ENCODE data around the gene NLRP11.
"Not testable (repeated sequence)": the region's sequence is repeated elsewhere in the genome, so short reads cannot be mapped to it uniquely, and the experiment has no call there.

NLRP11 gene

GRCh38 chr19:55809381-55810058 lies 22.3 kb downstream of the NLRP11 start:
- Histone ChIP-seq H3K4me3 (no peak overlapping the region), H3K36me3 (no peaks in the 10 kb centered on the region), H3K9me3 (replicated peaks in 1 of 11) (peaks cover 2 to 34% (median 17%) of the 10 kb centered on the region in 11 experiments; a peak in 15 of 22 replicates), H3K27me3 (no peaks in the 10 kb centered on the region), H3K4me1 (no peaks in the 10 kb centered on the region), H4K20me1 (no peaks in the 10 kb centered on the region), H3K9ac (no peak overlapping the region), H3K4me2 (peak overlapping the region in 2 of 11 experiments; percentile 1 to 48; a peak in 2 of 22 replicates), H3K27ac (no peak overlapping the region)
- TF ChIP-seq Cebpa-rat (IDR thresholded peaks at IDR 0.05), result no peak

- Histone ChIP-seq H3K9me3 (replicated peaks in 1 of 11) (peaks cover 0 to 13% (median 6%) of the 10 kb centered on the region in 11 experiments; a peak in 10 of 22 replicates), H4K20me1 (no peaks in the 10 kb centered on the region), H3K4me3 (no peak overlapping the region), H3K9ac (no peak overlapping the region), H3K27me3 (no peaks in the 10 kb centered on the region), H3K4me1 (no peaks in the 10 kb centered on the region), H3K27ac (no peak overlapping the region), H3K36me3 (no peaks in the 10 kb centered on the region), H3K4me2 (no peak overlapping the region)
- no peak for TF ChIP-seq Cebpa-rat (IDR thresholded peaks at IDR 0.05)
Observed at GRCh38 chr19:55802281-55802680, 29.5 kb downstream of the NLRP11 start.

- H3K4me3 ChIP-seq, result no peak overlapping the region
- no peaks in the 10 kb centered on the region for H3K27me3 ChIP-seq
- H3K9me3 ChIP-seq (replicated peaks in 1 of 11), result peaks cover 0 to 13% (median 6%) of the 10 kb centered on the region in 11 experiments; a peak in 10 of 22 replicates
- no peak overlapping the region for H3K4me2 ChIP-seq
- no peak overlapping the region for H3K27ac ChIP-seq
- no peak overlapping the region for H3K9ac ChIP-seq
- H3K36me3 ChIP-seq, result no peaks in the 10 kb centered on the region
- no peak for TF ChIP-seq Cebpa-rat (IDR thresholded peaks at IDR 0.05)
- no peaks in the 10 kb centered on the region for H4K20me1 ChIP-seq
- no peaks in the 10 kb centered on the region for H3K4me1 ChIP-seq
Observed at GRCh38 chr19:55801416-55801815, 30.4 kb downstream of the NLRP11 start.

- no peaks in the 10 kb centered on the region for H3K27me3 ChIP-seq
- no peaks in the 10 kb centered on the region for H4K20me1 ChIP-seq
- H3K9me3 ChIP-seq (replicated peaks in 1 of 11), result no peaks in the 10 kb centered on the region; a peak in 1 of 22 replicates
- no peak overlapping the region for H3K4me3 ChIP-seq
- no peaks in the 10 kb centered on the region for H3K36me3 ChIP-seq
- H3K4me2 ChIP-seq, result no peak overlapping the region
- no peak overlapping the region for H3K27ac ChIP-seq
- TF ChIP-seq Cebpa-rat (IDR thresholded peaks at IDR 0.05), result no peak
- no peak overlapping the region for H3K9ac ChIP-seq
- H3K4me1 ChIP-seq, result no peaks in the 10 kb centered on the region
Observed at GRCh38 chr19:55795021-55795420, 36.8 kb downstream of the NLRP11 start.

GRCh38 chr19:55781112-55781511 lies 50.7 kb downstream of the NLRP11 start:
- TF ChIP-seq Cebpa-rat (IDR thresholded peaks at IDR 0.05), result no peak

GRCh38 chr19:55778331-55778730 lies 53.5 kb downstream of the NLRP11 start:
- Histone ChIP-seq H3K4me1 (no peaks in the 10 kb centered on the region), H3K4me3 (no peak overlapping the region), H3K27ac (no peak overlapping the region), H3K36me3 (no peaks in the 10 kb centered on the region), H3K9me3 (replicated peaks in 1 of 11) (no peaks in the 10 kb centered on the region), H3K4me2 (no peak overlapping the region), H4K20me1 (no peaks in the 10 kb centered on the region), H3K9ac (no peak overlapping the region), H3K27me3 (no peaks in the 10 kb centered on the region)
- no peak for TF ChIP-seq Cebpa-rat (IDR thresholded peaks at IDR 0.05)

More at GRCh38 chr19:55781112-55781511, 50.7 kb downstream of the NLRP11 start:
- no peak overlapping the region for H3K4me3 ChIP-seq
- H3K4me1 ChIP-seq, result no peaks in the 10 kb centered on the region
- H3K4me2 ChIP-seq, result no peak overlapping the region
- H4K20me1 ChIP-seq, result no peaks in the 10 kb centered on the region
- no peaks in the 10 kb centered on the region for H3K27me3 ChIP-seq
- H3K9ac ChIP-seq, result no peak overlapping the region
- H3K9me3 ChIP-seq (replicated peaks in 1 of 11), result no peaks in the 10 kb centered on the region
- no peaks in the 10 kb centered on the region for H3K36me3 ChIP-seq
- H3K27ac ChIP-seq, result no peak overlapping the region

- Histone ChIP-seq H3K9ac (no peak overlapping the region), H3K4me3 (no peak overlapping the region), H4K20me1 (no peaks in the 10 kb centered on the region), H3K27ac (no peak overlapping the region), H3K27me3 (no peaks in the 10 kb centered on the region), H3K9me3 (replicated peaks in 1 of 11) (no peaks in the 10 kb centered on the region), H3K4me1 (no peaks in the 10 kb centered on the region), H3K4me2 (no peak overlapping the region), H3K36me3 (no peaks in the 10 kb centered on the region)
- TF ChIP-seq Cebpa-rat (IDR thresholded peaks at IDR 0.05), result no peak
Observed at GRCh38 chr19:55777528-55777927, 54.3 kb downstream of the NLRP11 start.

GRCh38 chr19:55769632-55770031 lies 62.2 kb downstream of the NLRP11 start:
- not testable (repeated sequence) for H3K9me3 ChIP-seq (replicated peaks in 1 of 11); H4K20me1 ChIP-seq; H3K4me1 ChIP-seq; H3K27ac ChIP-seq; H3K36me3 ChIP-seq; H3K27me3 ChIP-seq; H3K4me2 ChIP-seq; H3K9ac ChIP-seq; H3K4me3 ChIP-seq

GRCh38 chr19:55768818-55769217 lies 63.0 kb downstream of the NLRP11 start, which contains the start of gene RFPL4AL1:
Gene RFPL4AL1 (plus strand): TSS chr19:55769118. CDS start chr19:55771805, 2,687 bp downstream.
- not testable (repeated sequence) for H3K4me3 ChIP-seq; H3K9ac ChIP-seq; H3K4me1 ChIP-seq; H3K4me2 ChIP-seq; H4K20me1 ChIP-seq; H3K27ac ChIP-seq; H3K27me3 ChIP-seq; H3K36me3 ChIP-seq; H3K9me3 ChIP-seq (replicated peaks in 1 of 11)

- H4K20me1 ChIP-seq, result no peaks in the 10 kb centered on the region
- H3K4me1 ChIP-seq, result no peaks in the 10 kb centered on the region
- no peak overlapping the region for H3K27ac ChIP-seq
- TF ChIP-seq Cebpa-rat (IDR thresholded peaks at IDR 0.05), result no peak
- no peaks in the 10 kb centered on the region for H3K9me3 ChIP-seq (replicated peaks in 1 of 11)
- no peaks in the 10 kb centered on the region for H3K27me3 ChIP-seq
- no peak overlapping the region for H3K9ac ChIP-seq
- H3K4me2 ChIP-seq, result no peak overlapping the region
- no peaks in the 10 kb centered on the region for H3K36me3 ChIP-seq
- no peak overlapping the region for H3K4me3 ChIP-seq
Observed at GRCh38 chr19:55766466-55766865, 65.3 kb downstream of the NLRP11 start.

GRCh38 chr19:55758797-55759196 lies 73.0 kb downstream of the NLRP11 start, which contains the start of gene RFPL4A:
Gene RFPL4A (plus strand): TSS chr19:55759097. CDS start chr19:55761801, 2,704 bp downstream.
- H3K36me3 ChIP-seq; H4K20me1 ChIP-seq; H3K4me2 ChIP-seq; H3K27ac ChIP-seq; H3K4me1 ChIP-seq; H3K4me3 ChIP-seq; H3K9me3 ChIP-seq (replicated peaks in 1 of 11); H3K27me3 ChIP-seq; H3K9ac ChIP-seq: not testable (repeated sequence)

GRCh38 chr19:55756808-55757207 lies 75.0 kb downstream of the NLRP11 start:
- H4K20me1 ChIP-seq; H3K27ac ChIP-seq; H3K36me3 ChIP-seq; H3K4me3 ChIP-seq; H3K4me2 ChIP-seq; H3K9me3 ChIP-seq (replicated peaks in 1 of 11); H3K27me3 ChIP-seq; H3K9ac ChIP-seq; H3K4me1 ChIP-seq: not testable (repeated sequence)

Measured in BLaER1 treated with 17β-estradiol and CSF1 and Interleukin-3, amounts not matched to agents 10 nM and 100 nM (cell line).